Heart right ventricle (tissue), 16 donors: ENCODE results near the gene VGLL4. TPM values are rescaled to one million over a fixed set of nuclear protein-coding genes. Genes with fewer than 3 reads are reported as not detected.
A peak's percentile ranks its signal among the peaks of the same experiment; 100 is the strongest.
"Not testable (repeated sequence)": the region's sequence is repeated elsewhere in the genome, so short reads cannot be mapped to it uniquely, and the experiment has no call there.

ENCODE experiments used
- ATAC-seq, 8 donors: fragments of 200-7000 bp; cut with Tn5 transposase; one replicate each; pipeline ENCODE4 v1.9.1; 2020; ENCODE audit warnings: mild to moderate bottlenecking in 8 of 8, moderate library complexity in 8 of 8, moderate number of reproducible peaks in 1 of 8
- DNase-seq, 2 donors: peaks; one replicate each; pipeline ENCODE4 v3.0.0-alpha.2; 2020
- H3K27ac ChIP-seq, 10 donors: fragments of 200-600 bp; sonication (generic) in 2 of 10; one replicate each; pipeline versions ENCODE4 v1.5.0 to v1.8.0; 2020 to 2022; ENCODE audit warnings: mild to moderate bottlenecking in 3 of 10
- H3K27me3 ChIP-seq, 7 donors: fragments of 200-600 bp; one replicate each; pipeline ENCODE4 v1.8.0; 2021 to 2022; ENCODE audit warnings: mild to moderate bottlenecking in 2 of 7
- H3K36me3 ChIP-seq, 9 donors: fragments of 200-600 bp; sonication (generic) in 1 of 9; one replicate each; pipeline versions ENCODE4 v1.5.0 to v1.8.0; 2020 to 2022; ENCODE audit warnings: mild to moderate bottlenecking in 2 of 9
- H3K4me1 ChIP-seq, 9 donors: fragments of 200-600 bp; sonication (generic) in 1 of 9; one replicate each; pipeline versions ENCODE4 v1.5.0 to v1.8.0; 2020 to 2022; ENCODE audit warnings: mild to moderate bottlenecking in 4 of 9
- H3K4me3 ChIP-seq, 10 donors: fragments of 200-600 bp; sonication (generic) in 2 of 10; one replicate each; pipeline versions ENCODE4 v1.5.0 to v1.8.0; 2020 to 2022; ENCODE audit warnings: mild to moderate bottlenecking in 7 of 10, moderate library complexity in 2 of 10
- H3K9me3 ChIP-seq, 11 donors: fragments of 200-600 bp in 10 of 11; sonication (generic) in 2 of 11; one replicate each; pipeline versions ENCODE4 v1.5.0 to v1.8.0; 2013 to 2022; ENCODE audit warnings: mild to moderate bottlenecking in 2 of 11, control low read depth in 1 of 11, moderate library complexity in 1 of 11
- WGBS, 2 donors: extraction: QIAGEN DNeasy Blood & Tissue Kit; methylation state at CpG; one replicate each; pipeline ENCODE4 v1.1.7; 2013; ENCODE audit warnings: inconsistent platforms in 1 of 2; 5-methylcytosine and 5-hydroxymethylcytosine counted together
- intact Hi-C, 10 donors: fragments of 100-400 bp; cut with DNase I; formaldehyde crosslinking; loops; one replicate each; pipeline versions ENCODE4 v1.11.1 to v1.14.2; 2022
- polyA plus RNA-seq, 2 donors: library from polyadenylated mRNA; stranded (reverse); fragments of 200-250 nt; gene quantifications; one replicate each; pipeline ENCODE4 v1.2.3, GENCODE V29; 2013
- total RNA-seq, 10 donors: library from RNA; stranded (reverse); fragmentation: NEBNext Ultra II Directional in 3 of 10; extraction: Animal tissue kit (Norgen Biotek cat#: 25700) in 3 of 10; gene quantifications; one replicate each; pipeline versions ENCODE4 v1.2.1 to v1.2.4, GENCODE V29; 2021 to 2023
- TF ChIP-seq, protein P1 (sequence below), 9 donors: fragments of 200-600 bp; sonication (generic) in 2 of 9; IDR thresholded peaks; one replicate each; pipeline versions ENCODE4 v1.5.0 to v1.8.0; 2021 to 2022; ENCODE audit warnings: antibody characterized with exemption in 9 of 9, mild to moderate bottlenecking in 5 of 9, moderate library complexity in 1 of 9
- donor health status: Arrhythmogenic right ventricular cardiomyopathy.
- donor health status: ischemic (EF 13 %, LVEDD 7.1; RV severe dilation, severe dysfunction).
- donor health status: healthy with polysubstance abuse.
- donor health status: DM: no; HTN: yes; CAD: no.
- donor health status: DM: no; HTN: no; CAD: no.
- donor health status: ischemic (EF 25% LVEDD 6.9; RV normal size, moderate dysfunction).
- donor health status: ischemic (EF 25% LVEDD 5.7; RV mildly dilated, moderate dysfunction).
- donor health status: healthy.
- donor health status: DM: yes; HTN: yes; CAD: no.
- donor health status: Ischemic cardiomyopathy.
- donor health status: ischemic (EF 35%, LVEDD 5.7; RV mildly dilated, moderate dysfunction).
- donor health status: nonischemic (EF 11% LVEDD 7.7; RV severe dilation, severe dysfunction).
- donor health status: DM: yes; HTN: yes; CAD: no.
- donor health status: PGD.
- donor health status: ischemic (EF 29% LVEDD 5.4; RV normal size, mild dysfunction).
- donor health status: nonischemic (EF 23%, LVEDD 6.1; RV moderate dilation, normal function).

VGLL4 gene
- total and polyA plus RNA-seq, 12 donors = 14.5 to 46.1 (median 29.6) TPM

DNA sequence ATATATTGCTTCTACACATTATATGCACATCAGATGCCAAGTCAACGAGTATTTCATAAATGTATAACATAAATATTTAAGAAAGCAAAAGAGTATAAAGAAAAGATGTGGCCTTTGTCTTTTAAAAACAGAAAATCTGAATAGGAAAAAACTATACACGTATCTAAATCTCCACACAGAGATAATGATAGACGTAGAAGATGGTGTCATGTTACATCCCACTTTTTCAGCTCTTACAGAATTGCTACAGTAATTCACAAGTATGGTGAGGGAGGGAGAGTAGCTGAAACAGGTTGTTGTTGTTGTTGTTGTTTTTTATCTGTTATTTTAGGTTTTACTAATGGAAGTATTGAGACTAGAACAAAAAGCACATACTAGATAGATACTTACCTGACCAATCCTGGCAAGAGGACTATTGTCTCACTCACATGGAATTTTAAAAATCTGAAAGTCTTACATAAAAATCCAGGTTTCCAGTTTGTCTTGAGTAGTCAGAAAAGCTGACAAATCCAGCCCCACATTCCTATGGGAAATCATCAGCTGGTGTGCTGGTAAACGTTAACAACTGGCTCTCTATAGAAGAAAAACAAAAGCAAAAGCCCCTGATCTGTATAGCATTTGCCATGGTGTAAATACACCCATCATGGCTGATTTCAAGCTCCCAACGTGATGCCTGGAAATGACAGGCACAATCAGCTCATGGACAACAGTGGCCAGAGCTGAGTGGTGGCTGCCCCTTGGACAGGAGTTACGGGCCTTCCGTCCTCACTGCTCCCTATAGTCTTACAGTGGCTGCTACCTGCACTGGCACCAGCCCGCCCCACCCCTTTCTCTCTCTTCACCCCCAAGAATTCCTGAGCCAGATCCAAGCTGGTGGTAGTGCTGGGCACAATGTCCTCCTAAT is 47.4 kb upstream of the VGLL4 start:
- no peaks in the 10 kb centered on the region for H3K27me3 ChIP-seq
- WGBS, 2 donors = 68 to 74% methylated on average over 8 of the region's 8 CpGs
- no peak for DNase-seq
- H3K9me3 ChIP-seq = no peaks in the 10 kb centered on the region
- H3K36me3 ChIP-seq = peaks cover 0 to 8% (median 0%) of the 10 kb centered on the region in 9 donors
- ATAC-seq = no peak
- H3K4me3 ChIP-seq = no peak overlapping the region
- intact Hi-C loops = no loop called here
- peak overlapping the region in 1 of 10 donors; percentile 25 for H3K27ac ChIP-seq
- TF ChIP-seq, protein P1, sequence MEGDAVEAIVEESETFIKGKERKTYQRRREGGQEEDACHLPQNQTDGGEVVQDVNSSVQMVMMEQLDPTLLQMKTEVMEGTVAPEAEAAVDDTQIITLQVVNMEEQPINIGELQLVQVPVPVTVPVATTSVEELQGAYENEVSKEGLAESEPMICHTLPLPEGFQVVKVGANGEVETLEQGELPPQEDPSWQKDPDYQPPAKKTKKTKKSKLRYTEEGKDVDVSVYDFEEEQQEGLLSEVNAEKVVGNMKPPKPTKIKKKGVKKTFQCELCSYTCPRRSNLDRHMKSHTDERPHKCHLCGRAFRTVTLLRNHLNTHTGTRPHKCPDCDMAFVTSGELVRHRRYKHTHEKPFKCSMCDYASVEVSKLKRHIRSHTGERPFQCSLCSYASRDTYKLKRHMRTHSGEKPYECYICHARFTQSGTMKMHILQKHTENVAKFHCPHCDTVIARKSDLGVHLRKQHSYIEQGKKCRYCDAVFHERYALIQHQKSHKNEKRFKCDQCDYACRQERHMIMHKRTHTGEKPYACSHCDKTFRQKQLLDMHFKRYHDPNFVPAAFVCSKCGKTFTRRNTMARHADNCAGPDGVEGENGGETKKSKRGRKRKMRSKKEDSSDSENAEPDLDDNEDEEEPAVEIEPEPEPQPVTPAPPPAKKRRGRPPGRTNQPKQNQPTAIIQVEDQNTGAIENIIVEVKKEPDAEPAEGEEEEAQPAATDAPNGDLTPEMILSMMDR (IDR thresholded peaks at IDR 0.05) = no peak
- H3K4me1 ChIP-seq = peaks cover 0 to 36% (median 5%) of the 10 kb centered on the region in 9 donors

DNA sequence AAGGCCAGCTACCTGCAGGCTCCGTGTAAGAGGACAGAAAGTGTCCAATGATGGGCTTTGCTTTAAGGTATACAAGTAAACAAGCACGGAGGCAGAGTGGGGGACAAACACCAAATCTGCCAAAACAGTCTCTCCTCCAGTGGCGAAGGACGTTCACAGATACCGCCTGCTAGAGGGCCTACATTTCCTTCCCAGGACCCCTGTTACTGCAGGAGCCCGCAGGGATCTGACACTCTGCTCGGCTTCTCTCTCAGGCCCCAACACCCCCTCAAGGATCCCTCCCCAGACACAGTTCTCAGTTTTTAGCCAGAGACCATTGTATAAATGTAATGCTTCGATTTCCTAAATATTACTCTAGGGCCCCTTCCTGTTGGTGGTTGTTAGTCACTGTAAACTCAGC is 46.0 kb upstream of the VGLL4 start:
- Histone ChIP-seq H3K27ac (peak overlapping the region in 1 of 10 donors; percentile 35), H3K9me3 (no peaks in the 10 kb centered on the region), H3K27me3 (no peaks in the 10 kb centered on the region), H3K36me3 (peaks cover 0 to 8% (median 0%) of the 10 kb centered on the region in 9 donors), H3K4me1 (peaks cover 0 to 32% (median 5%) of the 10 kb centered on the region in 9 donors), H3K4me3 (no peak overlapping the region)
- no peak for ATAC-seq
- no peak for DNase-seq
- WGBS, 2 donors = 73 to 78% methylated on average over 8 of the region's 8 CpGs
- TF ChIP-seq, protein P1 (IDR thresholded peaks at IDR 0.05) = no peak
- intact Hi-C loops = no loop called here

DNA sequence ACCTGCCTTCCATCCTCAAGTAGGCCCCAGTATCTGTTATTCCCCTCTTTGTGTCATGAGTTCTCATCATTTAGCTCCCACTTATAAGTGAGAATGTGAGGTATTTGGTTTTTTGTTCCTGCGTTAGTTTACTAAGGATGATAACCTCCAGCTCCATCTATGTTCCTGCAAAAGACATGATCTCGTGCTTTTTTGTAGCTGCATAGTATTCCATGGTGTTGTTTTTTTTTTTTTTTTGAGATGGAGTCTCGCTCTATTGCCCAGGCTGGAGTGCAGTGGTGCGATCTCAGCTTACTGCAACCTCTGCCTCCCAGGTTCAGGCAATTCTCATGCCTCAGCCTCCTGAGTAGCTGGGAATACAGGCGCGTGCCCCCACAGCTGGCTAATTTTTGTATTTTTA is 41.3 kb upstream of the VGLL4 start:
- intact Hi-C loops, H3K9me3 ChIP-seq, H3K27ac ChIP-seq, DNase-seq, H3K4me3 ChIP-seq, ATAC-seq, H3K27me3 ChIP-seq, H3K36me3 ChIP-seq, H3K4me1 ChIP-seq: not testable (repeated sequence)
- 96 to 100% methylated on average over 6 of the region's 6 CpGs for WGBS, 2 donors

GRCh38 chr3:11680509-11680908 is 36.8 kb upstream of the VGLL4 start:
- Histone ChIP-seq H3K4me1 (no peaks in the 10 kb centered on the region), H3K36me3 (peaks cover 0 to 15% (median 0%) of the 10 kb centered on the region in 9 donors), H3K27ac (no peak overlapping the region), H3K27me3 (no peaks in the 10 kb centered on the region), H3K4me3 (no peak overlapping the region), H3K9me3 (no peaks in the 10 kb centered on the region)
- intact Hi-C loops = no loop called here
- TF ChIP-seq, protein P1 (IDR thresholded peaks at IDR 0.05) = no peak
- ATAC-seq (no peak), DNase-seq (no peak)
- 78 to 84% methylated on average over 14 of the region's 14 CpGs for WGBS, 2 donors

- H3K4me1 ChIP-seq = no peaks in the 10 kb centered on the region
- H3K9me3 ChIP-seq = no peaks in the 10 kb centered on the region
- H3K27me3 ChIP-seq = no peaks in the 10 kb centered on the region
- H3K27ac ChIP-seq = no peak overlapping the region
- intact Hi-C loops = no loop called here
- H3K4me3 ChIP-seq = no peak overlapping the region
- peaks cover 0 to 15% (median 0%) of the 10 kb centered on the region in 9 donors for H3K36me3 ChIP-seq
- WGBS, 2 donors = 95% methylated on average over 5 of the region's 5 CpGs
- ATAC-seq (no peak), DNase-seq (no peak)
- TF ChIP-seq, protein P1 (IDR thresholded peaks at IDR 0.05) = no peak
Observed at GRCh38 chr3:11679964-11680363, 36.2 kb upstream of the VGLL4 start.
